Measurements from ENCODE around the gene NUPR1.
"Not testable (repeated sequence)": the region's sequence is repeated elsewhere in the genome, so short reads cannot be mapped to it uniquely, and the experiment has no call there.

Gene NUPR1

DNA sequence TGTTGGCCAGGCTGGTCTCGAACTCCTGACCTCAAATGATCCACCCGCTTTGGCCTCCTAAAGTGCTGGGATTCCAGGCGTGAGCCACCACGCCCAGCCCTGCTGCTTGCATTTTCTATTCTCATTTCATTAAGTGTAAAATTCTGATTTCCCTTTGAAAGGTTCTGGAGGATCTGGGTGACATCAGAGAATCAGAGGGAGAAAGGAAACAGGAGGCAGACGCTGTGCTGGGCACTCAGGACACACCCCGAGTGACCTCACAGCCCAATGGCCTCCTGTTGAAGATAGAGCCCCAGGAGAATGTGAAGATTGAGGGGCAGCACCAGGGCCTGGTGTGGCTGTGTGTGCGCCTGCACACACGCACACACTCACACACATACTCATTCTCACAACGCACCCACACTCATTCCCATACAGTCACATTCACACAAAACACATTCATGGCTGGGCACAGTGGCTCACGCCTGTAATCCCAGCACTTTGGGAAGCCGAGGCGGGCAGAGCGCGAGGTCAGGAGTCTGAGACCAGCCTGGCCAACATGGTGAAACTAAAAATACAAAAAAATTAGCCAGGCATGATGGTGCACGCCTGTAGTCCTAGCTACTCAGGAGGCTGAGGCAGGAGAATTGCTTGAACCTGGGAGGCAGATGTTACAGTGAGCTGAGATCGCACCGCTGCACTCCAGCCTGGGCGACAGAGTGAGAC, 38.1 kb downstream of the NUPR1 start:
- Histone ChIP-seq H3K4me1 (ENCODE audit: control insufficient read depth in 5 of 5, insufficient read depth in 5 of 5, low read length in 5 of 5) (peaks cover 2 to 14% (median 9%) of the 10 kb centered on the region in 5 donors), H3K27me3 (ENCODE audit: control insufficient read depth in 5 of 5, insufficient read depth in 4 of 5, low read length in 5 of 5) (peaks cover 0 to 12% (median 5%) of the 10 kb centered on the region in 5 donors)
- H3K4me3 ChIP-seq (ENCODE audit: low read depth in 1 of 5, low read length in 5 of 5); H3K36me3 ChIP-seq (ENCODE audit: control insufficient read depth in 5 of 5, insufficient read depth in 5 of 5, low read length in 5 of 5); H3K9me3 ChIP-seq (ENCODE audit: control insufficient read depth in 5 of 5, low read length in 5 of 5); H3K9ac ChIP-seq (ENCODE audit: low read length in 5 of 5); H3K27ac ChIP-seq (ENCODE audit: low read depth, low read length): not testable (repeated sequence)

DNA sequence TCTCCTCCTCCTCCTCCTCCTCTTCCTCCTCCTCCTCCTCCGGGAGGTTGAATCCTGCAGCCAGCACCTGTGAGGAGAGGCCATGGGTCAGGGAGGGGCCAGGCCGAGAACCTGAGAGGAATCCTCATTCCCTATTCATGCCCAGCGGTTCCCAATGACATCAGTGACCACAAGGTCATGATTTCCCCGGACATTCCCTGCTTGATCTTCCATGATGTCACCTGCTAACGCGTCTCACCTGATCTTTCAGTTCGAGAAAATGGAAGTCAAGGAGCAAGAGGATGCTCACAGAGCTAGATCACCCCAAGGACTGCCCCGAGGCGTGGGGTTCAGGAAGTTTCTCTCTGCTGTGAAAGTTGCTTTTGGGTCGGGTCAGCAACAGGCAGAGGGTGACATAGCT, 38.9 kb downstream of the NUPR1 start:
- Histone ChIP-seq H3K4me3 (ENCODE audit: low read depth in 1 of 5, low read length in 5 of 5) (no peak overlapping the region), H3K4me1 (ENCODE audit: control insufficient read depth in 5 of 5, insufficient read depth in 5 of 5, low read length in 5 of 5) (peaks cover 1 to 12% (median 2%) of the 10 kb centered on the region in 5 donors), H3K27me3 (ENCODE audit: control insufficient read depth in 5 of 5, insufficient read depth in 4 of 5, low read length in 5 of 5) (peaks cover 0 to 12% (median 5%) of the 10 kb centered on the region in 5 donors), H3K36me3 (ENCODE audit: control insufficient read depth in 5 of 5, insufficient read depth in 5 of 5, low read length in 5 of 5) (no peaks in the 10 kb centered on the region), H3K9ac (ENCODE audit: low read length in 5 of 5) (no peak overlapping the region), H3K27ac (ENCODE audit: low read depth, low read length) (no peak overlapping the region), H3K9me3 (ENCODE audit: control insufficient read depth in 5 of 5, low read length in 5 of 5) (no peaks in the 10 kb centered on the region)

DNA sequence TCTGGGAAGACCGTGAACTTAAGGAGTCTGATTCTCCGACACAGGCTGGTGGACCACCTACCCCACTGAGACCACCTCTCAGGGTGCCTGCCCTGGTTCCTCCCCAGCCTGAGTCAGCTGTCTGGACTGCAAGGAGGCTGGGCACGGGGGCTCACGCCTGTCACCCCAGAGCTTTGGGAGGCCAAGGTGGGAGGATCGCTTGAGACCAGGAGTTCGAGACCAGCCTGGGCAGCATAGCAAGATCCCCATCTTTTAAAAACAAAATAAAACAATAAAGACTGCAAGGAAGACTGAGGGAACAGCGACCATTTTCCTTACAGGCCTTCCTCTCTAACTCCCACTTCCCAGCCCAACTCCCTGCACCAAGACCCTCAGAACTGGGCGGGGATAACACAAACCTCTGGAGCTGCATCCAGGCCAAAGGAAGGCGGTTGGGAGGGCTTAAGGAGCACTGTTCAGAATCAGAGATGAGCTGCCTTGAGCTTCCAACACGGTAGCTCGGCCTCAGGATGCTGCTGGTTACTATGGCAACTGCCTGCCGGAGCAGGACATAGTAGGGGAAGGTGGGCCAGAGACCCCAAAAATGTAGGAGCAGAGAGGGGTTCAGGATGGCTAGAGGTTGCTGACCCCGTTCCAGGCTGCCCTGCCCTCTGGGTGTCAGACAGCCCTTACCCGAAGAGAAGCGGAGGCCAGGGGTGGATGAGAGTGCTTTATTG, 40.0 kb downstream of the NUPR1 start:
- Histone ChIP-seq H3K27ac (ENCODE audit: low read depth, low read length) (no peak overlapping the region), H3K4me3 (ENCODE audit: low read depth in 1 of 5, low read length in 5 of 5) (no peak overlapping the region), H3K36me3 (ENCODE audit: control insufficient read depth in 5 of 5, insufficient read depth in 5 of 5, low read length in 5 of 5) (no peaks in the 10 kb centered on the region), H3K9me3 (ENCODE audit: control insufficient read depth in 5 of 5, low read length in 5 of 5) (no peaks in the 10 kb centered on the region), H3K9ac (ENCODE audit: low read length in 5 of 5) (no peak overlapping the region), H3K4me1 (ENCODE audit: control insufficient read depth in 5 of 5, insufficient read depth in 5 of 5, low read length in 5 of 5) (peaks cover 0 to 10% (median 2%) of the 10 kb centered on the region in 5 donors), H3K27me3 (ENCODE audit: control insufficient read depth in 5 of 5, insufficient read depth in 4 of 5, low read length in 5 of 5) (peaks cover 0 to 12% (median 5%) of the 10 kb centered on the region in 5 donors)

DNA sequence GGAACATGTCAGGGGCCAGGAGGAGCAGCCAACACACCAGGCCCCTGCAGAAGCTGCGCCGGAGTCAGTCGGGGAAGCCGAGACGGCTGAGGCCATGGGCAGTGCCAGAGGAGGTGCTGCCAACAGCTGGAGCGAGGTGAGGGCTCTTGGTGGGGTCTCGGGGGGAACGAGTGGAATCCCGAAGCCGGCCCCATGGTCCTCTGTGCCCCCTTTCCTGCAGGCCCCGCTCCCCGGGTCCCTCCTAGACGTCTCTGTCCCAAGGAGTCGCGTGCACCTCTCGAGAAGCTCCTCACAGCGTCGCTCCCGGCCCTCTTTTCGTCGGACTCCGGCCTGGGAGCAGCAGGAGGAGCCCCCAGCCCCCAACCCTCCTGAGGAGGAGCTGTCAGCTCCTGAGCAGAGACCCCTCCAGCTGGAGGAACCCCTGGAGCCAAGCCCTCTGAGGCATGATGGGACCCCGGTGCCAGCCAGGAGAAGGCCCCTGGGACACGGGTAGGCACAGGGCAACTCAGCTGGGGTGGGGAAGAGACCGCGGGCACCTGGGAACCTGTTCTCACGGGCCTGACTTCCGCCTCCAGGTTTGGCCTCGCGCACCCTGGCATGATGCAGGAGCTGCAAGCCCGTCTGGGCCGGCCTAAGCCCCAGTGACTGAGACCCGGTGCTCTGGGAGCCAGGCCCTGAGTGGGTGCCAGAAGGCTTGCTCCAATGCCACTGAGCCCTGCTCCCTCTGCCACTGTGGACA, 40.7 kb downstream of the NUPR1 start:
- H3K36me3 ChIP-seq (ENCODE audit: control insufficient read depth in 5 of 5, insufficient read depth in 5 of 5, low read length in 5 of 5), result no peaks in the 10 kb centered on the region
- no peak overlapping the region for H3K4me3 ChIP-seq (ENCODE audit: low read depth in 1 of 5, low read length in 5 of 5)
- H3K27ac ChIP-seq (ENCODE audit: low read depth, low read length), result no peak overlapping the region
- H3K4me1 ChIP-seq (ENCODE audit: control insufficient read depth in 5 of 5, insufficient read depth in 5 of 5, low read length in 5 of 5), result peaks cover 2 to 10% (median 3%) of the 10 kb centered on the region in 5 donors
- H3K27me3 ChIP-seq (ENCODE audit: control insufficient read depth in 5 of 5, insufficient read depth in 4 of 5, low read length in 5 of 5), result peaks cover 0 to 12% (median 5%) of the 10 kb centered on the region in 5 donors
- H3K9me3 ChIP-seq (ENCODE audit: control insufficient read depth in 5 of 5, low read length in 5 of 5), result no peaks in the 10 kb centered on the region
- no peak overlapping the region for H3K9ac ChIP-seq (ENCODE audit: low read length in 5 of 5)

DNA sequence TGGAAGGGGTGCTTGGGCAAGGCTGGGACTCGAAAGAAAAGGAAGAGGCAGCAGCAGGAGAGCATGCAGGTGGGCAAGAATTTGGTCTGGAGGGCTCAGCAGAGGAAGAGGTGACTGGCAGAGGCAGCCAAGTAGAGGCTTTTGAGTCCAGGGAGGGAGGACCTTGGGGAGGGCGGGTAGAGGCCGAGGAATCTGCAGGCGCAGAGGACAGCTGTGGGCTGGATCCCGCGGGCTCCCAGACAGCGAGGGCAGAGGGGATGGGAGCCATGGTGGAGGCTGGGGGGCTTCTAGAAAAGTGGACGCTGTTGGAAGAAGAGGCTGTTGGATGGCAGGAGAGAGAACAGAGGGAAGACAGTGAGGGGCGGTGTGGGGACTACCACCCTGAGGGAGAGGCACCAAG, 41.4 kb downstream of the NUPR1 start:
- Histone ChIP-seq H3K4me3 (ENCODE audit: low read depth in 1 of 5, low read length in 5 of 5) (no peak overlapping the region), H3K9me3 (ENCODE audit: control insufficient read depth in 5 of 5, low read length in 5 of 5) (no peaks in the 10 kb centered on the region), H3K9ac (ENCODE audit: low read length in 5 of 5) (no peak overlapping the region), H3K4me1 (ENCODE audit: control insufficient read depth in 5 of 5, insufficient read depth in 5 of 5, low read length in 5 of 5) (peaks cover 2 to 10% (median 3%) of the 10 kb centered on the region in 5 donors), H3K27me3 (ENCODE audit: control insufficient read depth in 5 of 5, insufficient read depth in 4 of 5, low read length in 5 of 5) (peaks cover 0 to 12% (median 5%) of the 10 kb centered on the region in 5 donors), H3K36me3 (ENCODE audit: control insufficient read depth in 5 of 5, insufficient read depth in 5 of 5, low read length in 5 of 5) (no peaks in the 10 kb centered on the region), H3K27ac (ENCODE audit: low read depth, low read length) (no peak overlapping the region)

DNA sequence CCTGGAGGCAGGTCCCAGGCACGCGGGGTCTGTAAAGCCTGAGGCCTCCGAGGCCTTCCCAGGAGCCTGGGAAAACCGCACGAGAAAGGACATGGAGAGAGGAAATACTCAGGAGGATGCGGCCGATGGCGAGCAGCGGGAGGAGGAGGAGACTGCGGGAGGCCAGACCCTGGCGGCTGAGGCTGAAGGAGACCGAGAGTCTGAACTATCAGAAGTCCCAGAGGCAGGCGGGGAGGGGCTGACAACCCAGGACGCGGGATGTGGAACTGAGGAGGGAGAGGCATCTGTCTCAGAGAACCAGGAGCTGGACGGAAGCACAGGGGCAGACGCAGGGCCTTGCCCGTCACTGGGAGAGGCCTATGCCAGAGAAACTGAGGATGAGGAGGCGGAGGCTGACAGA, 41.9 kb downstream of the NUPR1 start:
- Histone ChIP-seq H3K27ac (ENCODE audit: low read depth, low read length) (no peak overlapping the region), H3K9me3 (ENCODE audit: control insufficient read depth in 5 of 5, low read length in 5 of 5) (no peaks in the 10 kb centered on the region), H3K9ac (ENCODE audit: low read length in 5 of 5) (no peak overlapping the region), H3K4me1 (ENCODE audit: control insufficient read depth in 5 of 5, insufficient read depth in 5 of 5, low read length in 5 of 5) (peaks cover 2 to 10% (median 3%) of the 10 kb centered on the region in 5 donors), H3K36me3 (ENCODE audit: control insufficient read depth in 5 of 5, insufficient read depth in 5 of 5, low read length in 5 of 5) (no peaks in the 10 kb centered on the region), H3K4me3 (ENCODE audit: low read depth in 1 of 5, low read length in 5 of 5) (no peak overlapping the region), H3K27me3 (ENCODE audit: control insufficient read depth in 5 of 5, insufficient read depth in 4 of 5, low read length in 5 of 5) (peaks cover 0 to 12% (median 4%) of the 10 kb centered on the region in 5 donors)

DNA sequence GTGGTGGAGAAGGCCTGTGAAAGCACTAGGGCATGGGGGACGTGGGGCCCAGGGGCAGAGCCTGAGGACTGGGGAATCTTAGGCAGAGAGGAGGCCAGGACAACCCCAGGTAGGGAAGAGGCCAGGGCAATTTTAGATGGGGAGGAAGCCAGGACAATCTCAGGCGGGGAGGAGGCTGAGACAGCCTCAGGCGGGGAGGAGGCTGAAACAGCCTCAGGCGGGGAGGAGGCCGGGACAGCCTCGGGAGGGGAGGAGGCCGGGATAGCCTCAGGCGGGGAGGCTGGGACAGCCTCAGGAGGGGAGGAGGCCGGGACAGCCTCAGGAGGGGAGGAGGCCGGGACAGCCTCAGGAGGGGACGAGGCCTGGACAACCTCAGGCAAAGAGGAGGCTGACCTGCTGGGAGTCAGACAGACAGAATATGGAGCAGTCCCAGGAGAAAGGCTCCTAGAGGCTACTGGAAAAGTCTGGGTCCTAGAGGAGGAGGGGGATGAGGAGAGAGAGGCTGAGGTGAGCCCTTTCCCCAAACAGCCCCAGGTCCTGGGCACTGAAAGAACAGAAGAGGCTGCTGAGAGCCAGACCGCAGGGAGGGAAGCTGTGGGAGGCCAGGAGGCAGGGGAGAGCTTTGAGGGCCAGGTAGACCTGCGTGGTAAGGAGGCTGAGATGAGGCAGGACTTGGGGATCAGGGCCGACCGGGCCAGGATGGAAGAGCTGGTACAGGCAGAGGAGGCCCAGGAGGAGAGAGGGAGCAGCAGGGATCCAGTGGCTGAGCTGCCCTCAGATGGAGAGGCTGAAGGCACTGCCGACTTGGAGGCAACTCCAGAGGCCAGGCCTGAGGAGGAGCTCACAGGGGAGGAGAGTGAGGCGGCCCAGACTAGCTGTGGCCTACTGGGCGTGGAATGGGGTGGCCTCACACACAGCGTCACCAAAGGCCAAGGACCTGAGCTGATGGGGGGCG, 42.7 kb downstream of the NUPR1 start:
- H3K27me3 ChIP-seq (ENCODE audit: control insufficient read depth in 5 of 5, insufficient read depth in 4 of 5, low read length in 5 of 5), result peaks cover 0 to 12% (median 2%) of the 10 kb centered on the region in 5 donors
- H3K36me3 ChIP-seq (ENCODE audit: control insufficient read depth in 5 of 5, insufficient read depth in 5 of 5, low read length in 5 of 5), result no peaks in the 10 kb centered on the region
- H3K4me3 ChIP-seq (ENCODE audit: low read depth in 1 of 5, low read length in 5 of 5), result no peak overlapping the region
- no peak overlapping the region for H3K9ac ChIP-seq (ENCODE audit: low read length in 5 of 5)
- H3K4me1 ChIP-seq (ENCODE audit: control insufficient read depth in 5 of 5, insufficient read depth in 5 of 5, low read length in 5 of 5), result peaks cover 0 to 16% (median 9%) of the 10 kb centered on the region in 5 donors
- no peak overlapping the region for H3K27ac ChIP-seq (ENCODE audit: low read depth, low read length)
- no peaks in the 10 kb centered on the region for H3K9me3 ChIP-seq (ENCODE audit: control insufficient read depth in 5 of 5, low read length in 5 of 5)

DNA sequence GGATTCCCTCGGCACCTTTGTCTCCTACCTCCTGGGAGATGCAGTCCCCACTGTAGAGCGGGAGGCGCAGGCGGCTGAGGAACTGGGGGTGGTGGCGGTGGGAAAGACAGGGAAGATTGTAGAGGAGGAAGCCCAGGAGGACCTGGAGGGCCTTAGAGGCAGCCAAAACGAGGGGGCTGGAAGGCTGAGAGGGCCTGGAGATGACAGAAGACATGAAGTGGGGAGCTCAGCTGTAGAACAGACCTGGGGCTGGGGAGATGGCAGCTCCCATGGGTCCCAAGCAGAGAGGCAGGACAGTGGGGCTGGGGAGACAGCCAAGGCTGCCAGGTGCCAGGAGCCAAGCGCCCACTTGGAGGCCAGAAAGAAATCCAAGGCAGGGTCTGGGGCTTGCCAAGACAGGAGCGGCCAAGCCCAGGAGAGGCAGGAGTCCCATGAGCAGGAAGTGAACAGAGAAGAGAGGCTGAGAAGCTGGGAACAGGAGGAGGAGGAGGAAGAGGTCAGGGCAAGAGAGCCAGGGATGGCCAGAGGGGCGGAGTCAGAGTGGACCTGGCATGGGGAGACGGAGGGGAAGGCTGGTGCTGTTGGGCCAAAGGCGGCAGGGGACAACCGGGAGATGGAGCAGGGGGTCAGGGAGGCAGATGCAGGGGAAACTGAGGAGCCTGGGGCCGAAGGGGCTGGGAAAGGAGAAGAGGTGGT, 43.5 kb downstream of the NUPR1 start:
- H3K9me3 ChIP-seq (ENCODE audit: control insufficient read depth in 5 of 5, low read length in 5 of 5), result no peaks in the 10 kb centered on the region
- peaks cover 0 to 21% (median 14%) of the 10 kb centered on the region in 5 donors for H3K4me1 ChIP-seq (ENCODE audit: control insufficient read depth in 5 of 5, insufficient read depth in 5 of 5, low read length in 5 of 5)
- H3K36me3 ChIP-seq (ENCODE audit: control insufficient read depth in 5 of 5, insufficient read depth in 5 of 5, low read length in 5 of 5), result no peaks in the 10 kb centered on the region
- H3K27me3 ChIP-seq (ENCODE audit: control insufficient read depth in 5 of 5, insufficient read depth in 4 of 5, low read length in 5 of 5), result peaks cover 0 to 12% (median 2%) of the 10 kb centered on the region in 5 donors
- peak overlapping the region in 2 of 5 donors; percentile 25 to 59 for H3K9ac ChIP-seq (ENCODE audit: low read length in 5 of 5)
- H3K4me3 ChIP-seq (ENCODE audit: low read depth in 1 of 5, low read length in 5 of 5), result peak overlapping the region in 4 of 5 donors; percentile 6 to 47 (median 26)
- H3K27ac ChIP-seq (ENCODE audit: low read depth, low read length), result no peak overlapping the region
